H1 (cell line): ENCODE measurements around the gene SLC35G6.

Experiments
- EZH2 ChIP-seq: fragments of 200-600 bp; sonication (generic); IDR thresholded peaks from 2 replicates; pipeline ENCODE4 v1.7.1; 2012; ENCODE audit warnings: low read depth, mild to moderate bottlenecking, moderate library complexity, low read length, inconsistent platforms; ENCODE audit not compliant: severe bottlenecking
- HDAC2 ChIP-seq, 2 experiments: fragments of 300-600 bp in 1 of 2; sonication (generic) in 1 of 2; IDR thresholded peaks; 2 replicates each; pipeline ENCODE4 v1.6.1; 2011 to 2012; ENCODE audit warnings: low read depth in 2 of 2, low read length in 2 of 2, mild to moderate bottlenecking in 2 of 2, moderate library complexity in 2 of 2, borderline replicate concordance in 1 of 2, inconsistent platforms in 1 of 2
- POLR2A ChIP-seq, 2 experiments: IDR thresholded peaks; 1 replicate in 1 of 2; 2 replicates in 1 of 2; pipeline ENCODE4 v1.6.1; 2011; ENCODE audit warnings: low read depth in 2 of 2, low read length in 2 of 2, mild to moderate bottlenecking in 2 of 2; ENCODE audit errors: control extremely low read depth in 1 of 2
- SIN3A ChIP-seq, 2 experiments: IDR thresholded peaks in 1 of 2; conservative IDR thresholded peaks in 1 of 2; 2 replicates each; pipeline ENCODE4 v1.6.1; 2011 to 2012; ENCODE audit warnings: low read length in 2 of 2, improper control_type of control experiment in 1 of 2, low read depth in 1 of 2, mild to moderate bottlenecking in 1 of 2
- SUZ12 ChIP-seq: fragments of 200-600 bp; sonication (generic); IDR thresholded peaks from 2 replicates; pipeline ENCODE4 v1.6.1; 2012; ENCODE audit warnings: mild to moderate bottlenecking, inconsistent platforms, low read length, moderate library complexity, mixed read lengths
- TCF12 ChIP-seq: IDR thresholded peaks from 2 replicates; pipeline ENCODE4 v1.6.1; 2011; ENCODE audit warnings: low read depth, mild to moderate bottlenecking, low read length
- TF ChIP-seq, protein P1 (sequence below), 3 experiments: IDR thresholded peaks; 1 replicate in 2 of 3; 2 replicates in 1 of 3; pipeline versions ENCODE4 v1.5.1 to v1.6.1; 2011; ENCODE audit warnings: low read length in 3 of 3, mild to moderate bottlenecking in 3 of 3, inconsistent platforms in 2 of 3, low read depth in 1 of 3, moderate library complexity in 1 of 3; ENCODE audit not compliant: insufficient read depth in 1 of 3; ENCODE audit errors: control extremely low read depth in 1 of 3

DNA sequence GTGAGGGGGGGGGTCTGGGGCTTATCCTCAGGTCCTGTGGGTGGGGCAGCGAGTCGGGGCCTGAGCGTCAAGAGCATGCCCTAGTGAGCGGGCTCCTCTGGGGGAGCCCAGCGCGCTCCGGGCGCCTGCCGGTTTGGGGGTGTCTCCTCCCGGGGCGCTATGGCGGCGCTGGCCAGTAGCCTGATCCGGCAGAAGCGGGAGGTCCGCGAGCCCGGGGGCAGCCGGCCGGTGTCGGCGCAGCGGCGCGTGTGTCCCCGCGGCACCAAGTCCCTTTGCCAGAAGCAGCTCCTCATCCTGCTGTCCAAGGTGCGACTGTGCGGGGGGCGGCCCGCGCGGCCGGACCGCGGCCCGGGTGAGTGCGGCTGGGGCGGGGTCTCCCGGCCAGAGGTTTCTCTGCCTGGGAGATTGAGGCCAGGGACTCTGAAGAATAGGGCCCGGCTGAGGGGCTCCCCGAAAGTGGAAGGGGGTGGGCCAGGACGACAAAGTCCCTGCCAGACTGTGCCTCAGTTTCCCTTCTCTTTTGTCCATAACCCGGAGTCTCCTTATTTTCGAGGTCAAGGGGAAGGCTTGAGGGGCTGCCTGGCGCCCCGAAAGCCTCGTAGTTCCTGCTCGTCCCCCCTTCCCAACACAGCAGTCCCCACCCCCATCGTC, 41.7 kb upstream of the SLC35G6 start, which contains the start of gene FGF11:
- TF ChIP-seq, protein P1, sequence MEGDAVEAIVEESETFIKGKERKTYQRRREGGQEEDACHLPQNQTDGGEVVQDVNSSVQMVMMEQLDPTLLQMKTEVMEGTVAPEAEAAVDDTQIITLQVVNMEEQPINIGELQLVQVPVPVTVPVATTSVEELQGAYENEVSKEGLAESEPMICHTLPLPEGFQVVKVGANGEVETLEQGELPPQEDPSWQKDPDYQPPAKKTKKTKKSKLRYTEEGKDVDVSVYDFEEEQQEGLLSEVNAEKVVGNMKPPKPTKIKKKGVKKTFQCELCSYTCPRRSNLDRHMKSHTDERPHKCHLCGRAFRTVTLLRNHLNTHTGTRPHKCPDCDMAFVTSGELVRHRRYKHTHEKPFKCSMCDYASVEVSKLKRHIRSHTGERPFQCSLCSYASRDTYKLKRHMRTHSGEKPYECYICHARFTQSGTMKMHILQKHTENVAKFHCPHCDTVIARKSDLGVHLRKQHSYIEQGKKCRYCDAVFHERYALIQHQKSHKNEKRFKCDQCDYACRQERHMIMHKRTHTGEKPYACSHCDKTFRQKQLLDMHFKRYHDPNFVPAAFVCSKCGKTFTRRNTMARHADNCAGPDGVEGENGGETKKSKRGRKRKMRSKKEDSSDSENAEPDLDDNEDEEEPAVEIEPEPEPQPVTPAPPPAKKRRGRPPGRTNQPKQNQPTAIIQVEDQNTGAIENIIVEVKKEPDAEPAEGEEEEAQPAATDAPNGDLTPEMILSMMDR (IDR thresholded peaks at IDR 0.05; ENCODE audit: control extremely low read depth in 1 of 3, insufficient read depth in 1 of 3, low read depth in 1 of 3, low read length in 3 of 3): no peak
- TF ChIP-seq SIN3A (conservative IDR thresholded peaks at IDR 0.05 in 1 of 2, IDR thresholded peaks at IDR 0.05 in 1 of 2; ENCODE audit: low read depth in 1 of 2, low read length in 2 of 2): no peak
- TF ChIP-seq HDAC2 (IDR thresholded peaks at IDR 0.05; ENCODE audit: borderline replicate concordance in 1 of 2, low read depth in 2 of 2, low read length in 2 of 2): no peak
- no peak for TF ChIP-seq POLR2A (IDR thresholded peaks at IDR 0.05; ENCODE audit: control extremely low read depth in 1 of 2, low read depth in 2 of 2, low read length in 2 of 2)
- TF ChIP-seq EZH2: no peak
- TF ChIP-seq SUZ12: no peak
- no peak for TF ChIP-seq TCF12
